Peyer's patch (tissue), 4 donors: Measurements from ENCODE around the gene ETHE1.

ENCODE experiments used
- CTCF ChIP-seq, 6 experiments: fragments of 450-650 bp in 4 of 6; fragments of 200-600 bp in 2 of 6; sonication (generic) in 1 of 6; IDR thresholded peaks; one replicate each; pipeline ENCODE4 v1.5.1; 2017 to 2019; ENCODE audit warnings: antibody characterized with exemption in 6 of 6, mild to moderate bottlenecking in 3 of 6, moderate library complexity in 1 of 6
- POLR2A ChIP-seq, 2 donors: fragments of 450-650 bp; IDR thresholded peaks; one replicate each; pipeline ENCODE4 v1.5.1; 2017; ENCODE audit warnings: antibody characterized with exemption in 2 of 2, mild to moderate bottlenecking in 2 of 2, moderate library complexity in 2 of 2

DNA sequence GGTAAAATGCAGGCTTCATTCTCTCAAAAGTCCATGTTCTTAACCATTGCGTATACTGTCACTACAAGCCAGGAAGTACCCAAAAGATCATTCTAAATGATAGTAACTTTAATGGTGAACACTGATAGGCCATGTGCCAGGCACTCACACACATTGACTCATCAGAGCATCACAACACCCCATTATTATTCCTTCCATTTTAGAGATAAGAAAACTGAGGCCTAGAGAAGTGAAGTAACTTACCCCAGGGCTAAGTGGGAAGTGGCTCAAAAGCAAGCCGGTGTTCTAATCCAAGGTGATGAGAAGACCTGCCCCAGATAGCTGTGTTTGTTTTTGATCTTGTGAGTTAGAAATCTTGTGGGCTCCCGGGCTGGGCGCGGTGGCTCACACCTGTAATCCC lies 21.1 kb downstream of the ETHE1 start:
- no peak for TF ChIP-seq CTCF (IDR thresholded peaks at IDR 0.05)
- TF ChIP-seq POLR2A (IDR thresholded peaks at IDR 0.05), result no peak
